HG02970 (cell line): ENCODE data around the gene HPD.

Source experiments
- ATAC-seq: cut with Tn5 transposase; IDR thresholded peaks from one replicate; pipeline ENCODE4 v1.9.1; 2021; ENCODE audit warnings: mild to moderate bottlenecking, moderate library complexity, moderate number of reproducible peaks; ENCODE audit not compliant: unreplicated experiment, low FRiP score

Gene HPD

DNA sequence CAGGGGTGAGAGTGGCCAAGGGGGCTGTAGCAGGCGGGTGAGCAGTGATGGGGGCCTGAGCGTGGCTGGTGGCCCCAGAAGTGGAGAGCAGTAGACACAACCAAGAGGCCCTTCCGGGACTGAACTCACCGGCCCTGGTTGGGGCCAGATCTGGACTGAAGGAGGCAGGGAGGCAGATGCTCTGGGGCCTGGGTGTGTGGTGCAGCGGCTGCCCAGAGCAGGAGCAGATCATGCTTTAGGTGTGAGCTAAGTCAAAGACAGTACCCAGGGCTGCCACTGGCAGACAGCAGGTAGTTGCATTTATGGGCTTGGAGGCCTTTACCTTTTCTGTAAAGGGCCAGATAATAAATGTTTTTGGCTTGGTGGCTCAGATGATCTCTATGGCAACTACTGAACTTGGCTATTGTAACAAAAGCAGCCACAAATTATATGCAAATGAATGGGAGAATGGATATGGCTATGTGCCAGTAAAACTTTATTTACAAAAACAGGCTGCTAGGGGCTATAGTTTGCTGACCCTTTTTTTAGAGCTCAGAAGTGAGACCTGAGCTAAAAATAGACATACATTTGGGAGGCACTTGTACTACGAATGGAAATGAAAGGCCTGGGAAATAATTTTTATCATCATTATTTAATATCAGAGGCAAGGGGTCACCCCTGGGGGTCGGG lies 29.3 kb downstream of the HPD start:
- no peak for ATAC-seq

DNA sequence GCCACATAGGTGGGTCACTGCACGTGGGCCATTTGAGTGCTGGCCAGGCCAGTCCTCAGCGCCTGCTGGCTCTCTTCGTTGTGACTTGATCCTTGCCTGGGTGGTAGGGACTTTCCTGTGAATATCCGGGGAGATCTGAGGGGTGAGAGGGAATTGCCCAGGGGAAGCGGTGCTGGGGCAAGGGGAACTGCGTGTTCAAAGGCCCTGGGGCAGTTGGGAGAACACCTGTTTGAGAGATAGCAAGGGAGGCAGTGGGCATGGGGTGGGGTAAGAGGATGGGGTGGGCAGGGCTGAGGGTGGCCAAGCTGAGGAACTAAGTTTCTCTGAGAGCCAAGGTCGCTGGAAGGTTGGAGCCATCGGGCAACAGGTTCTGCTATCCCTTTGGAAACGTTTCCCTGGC lies 29.8 kb downstream of the HPD start:
- no peak for ATAC-seq

DNA sequence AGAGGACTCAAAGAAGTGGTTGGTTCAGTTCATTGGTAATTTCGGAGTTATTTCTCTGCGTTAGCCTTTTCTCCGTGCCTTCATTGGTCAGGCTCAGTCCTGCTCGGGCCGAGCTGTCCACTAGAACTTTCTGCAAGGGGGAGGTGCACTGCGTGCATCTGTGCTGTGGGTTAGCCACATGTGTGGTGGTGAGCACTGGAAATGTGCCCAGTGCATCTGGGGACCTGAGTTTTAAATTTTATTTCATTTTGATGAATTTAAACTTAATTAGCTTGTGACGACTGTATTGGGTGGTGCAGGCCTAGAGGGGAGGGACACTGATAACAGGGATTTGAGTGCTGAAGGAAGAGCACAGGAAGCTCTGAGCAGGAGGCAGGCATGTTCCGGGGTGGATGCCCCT lies 30.4 kb downstream of the HPD start:
- no peak for ATAC-seq

- ATAC-seq, result no peak
Measured at GRCh38 chr12:121827351-121828099, 31.1 kb downstream of the HPD start.

DNA sequence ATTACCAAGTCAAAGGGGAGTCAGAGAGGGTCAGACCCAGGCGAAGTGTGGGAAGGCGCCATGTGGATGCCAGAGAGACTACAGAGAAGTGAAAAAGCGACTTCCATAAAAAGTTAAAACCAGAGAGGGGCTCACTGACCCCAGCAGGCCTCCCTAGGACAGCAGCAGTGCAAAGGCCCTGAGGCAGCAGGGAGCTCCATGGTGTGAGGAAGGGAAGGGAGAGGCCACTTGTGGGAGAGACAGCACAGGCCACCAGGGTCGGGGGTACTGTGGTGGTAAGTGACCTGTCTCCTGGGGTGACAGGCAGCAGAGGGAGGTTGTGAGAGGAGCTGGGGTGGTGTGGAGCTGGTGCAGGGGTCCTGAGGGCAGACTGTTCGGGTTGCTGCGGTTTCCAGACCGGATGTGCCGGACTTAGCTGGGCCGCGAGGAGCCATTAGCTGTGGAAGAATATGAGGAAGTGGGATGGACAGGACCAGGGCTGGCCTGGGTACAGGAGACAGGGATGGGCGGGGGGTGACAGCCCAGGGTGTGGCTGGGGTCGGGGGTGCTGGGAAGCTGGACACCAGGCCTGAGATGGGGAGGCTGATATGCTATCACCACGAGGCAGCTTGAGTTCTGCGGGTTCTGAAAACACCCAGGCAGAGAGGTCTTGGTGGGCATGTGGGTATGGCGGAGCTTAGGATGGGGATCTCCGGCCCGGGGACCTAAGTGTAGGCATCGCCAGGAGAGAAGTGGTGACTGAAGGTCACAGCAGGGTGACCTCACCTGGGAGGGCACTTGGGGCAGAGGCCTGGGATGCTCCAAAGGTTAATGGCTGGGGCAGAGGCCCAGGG lies 32.1 kb downstream of the HPD start:
- ATAC-seq, result no peak

DNA sequence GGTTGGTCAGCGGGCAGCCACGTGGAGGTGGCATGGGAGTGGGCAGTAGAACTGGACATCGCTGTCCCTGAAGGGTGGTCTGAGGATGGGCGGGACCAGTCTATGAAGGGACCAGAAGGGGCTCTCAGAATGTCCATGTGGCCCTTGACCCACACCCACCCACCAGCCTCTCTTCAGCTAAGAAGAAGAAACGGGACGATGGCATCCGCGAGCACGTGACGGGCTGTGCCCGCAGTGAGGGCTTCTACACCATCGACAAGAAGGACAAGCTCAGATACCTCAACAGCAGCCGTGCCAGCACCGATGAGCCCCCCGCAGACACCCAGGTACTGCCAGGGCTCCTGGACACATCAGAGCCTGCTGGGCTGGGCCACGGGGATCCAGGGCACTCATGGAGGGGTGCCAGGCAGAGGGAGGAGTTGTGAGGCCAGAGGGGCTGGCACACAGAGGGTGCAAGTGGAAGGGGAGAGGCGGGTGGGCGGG lies 33.6 kb downstream of the HPD start:
- no peak for ATAC-seq

DNA sequence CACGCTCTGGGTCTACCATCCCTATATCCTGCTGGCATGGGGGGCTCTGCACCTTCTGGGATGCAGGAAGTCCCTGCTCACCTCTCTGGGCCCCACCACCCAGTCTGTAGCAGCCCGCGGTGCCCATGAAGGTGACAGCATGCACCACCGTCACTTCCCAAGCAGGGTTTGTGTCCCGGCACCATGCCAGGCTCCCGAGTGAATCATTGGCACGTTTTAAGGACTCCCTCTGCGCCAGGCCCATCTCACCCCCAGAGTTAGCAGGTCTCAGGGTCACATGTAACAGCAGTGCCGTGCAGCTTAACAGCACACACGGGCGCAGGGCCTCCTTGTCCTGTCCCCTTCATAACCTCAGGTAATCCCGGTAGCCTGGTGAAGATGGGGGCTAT lies 34.9 kb downstream of the HPD start:
- no peak for ATAC-seq

DNA sequence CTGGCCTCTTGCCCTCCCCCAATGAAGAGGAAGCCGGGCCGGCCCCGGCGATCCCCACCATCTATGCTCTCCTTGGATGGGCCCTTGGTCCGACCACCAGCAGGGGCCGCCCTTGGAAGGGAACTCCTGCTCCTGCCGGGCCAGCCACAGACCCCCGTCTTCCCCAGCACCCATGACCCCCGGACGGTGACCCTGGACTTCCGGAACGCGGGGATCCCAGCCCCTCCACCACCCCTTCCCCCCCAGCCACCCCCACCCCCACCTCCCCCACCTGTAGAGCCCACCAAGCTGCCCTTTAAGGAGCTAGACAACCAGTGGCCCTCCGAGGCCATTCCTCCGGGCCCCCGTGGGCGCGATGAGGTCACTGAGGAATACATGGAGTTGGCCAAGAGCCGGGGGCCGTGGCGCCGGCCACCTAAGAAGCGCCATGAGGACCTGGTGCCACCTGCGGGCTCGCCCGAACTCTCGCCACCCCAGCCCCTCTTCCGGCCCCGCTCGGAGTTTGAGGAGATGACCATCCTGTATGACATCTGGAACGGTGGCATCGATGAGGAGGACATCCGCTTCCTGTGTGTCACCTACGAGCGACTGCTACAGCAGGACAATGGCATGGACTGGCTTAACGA lies 35.4 kb downstream of the HPD start:
- no peak for ATAC-seq

GRCh38 chr12:121822393-121823100 lies 36.1 kb downstream of the HPD start:
- ATAC-seq, result no peak

DNA sequence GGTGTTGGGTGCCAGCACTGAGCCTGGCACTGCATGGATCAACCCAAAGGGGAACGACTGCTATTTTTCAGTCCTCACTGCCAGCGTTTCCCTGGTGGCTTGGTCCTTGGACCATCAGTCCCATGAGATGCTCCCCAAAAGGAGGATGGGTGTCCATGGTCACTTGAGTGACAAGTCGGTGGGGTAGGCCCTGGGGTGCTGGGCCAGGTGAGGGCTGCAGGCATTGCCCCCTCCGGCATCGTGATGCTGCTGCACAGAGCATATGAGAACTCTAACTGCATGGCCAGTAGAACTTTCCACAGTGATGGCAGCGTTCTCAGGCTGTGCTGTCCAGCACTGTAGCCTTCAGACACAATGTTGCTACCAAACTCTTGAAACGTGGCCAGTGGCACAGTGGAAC lies 38.6 kb downstream of the HPD start:
- ATAC-seq, result no peak

DNA sequence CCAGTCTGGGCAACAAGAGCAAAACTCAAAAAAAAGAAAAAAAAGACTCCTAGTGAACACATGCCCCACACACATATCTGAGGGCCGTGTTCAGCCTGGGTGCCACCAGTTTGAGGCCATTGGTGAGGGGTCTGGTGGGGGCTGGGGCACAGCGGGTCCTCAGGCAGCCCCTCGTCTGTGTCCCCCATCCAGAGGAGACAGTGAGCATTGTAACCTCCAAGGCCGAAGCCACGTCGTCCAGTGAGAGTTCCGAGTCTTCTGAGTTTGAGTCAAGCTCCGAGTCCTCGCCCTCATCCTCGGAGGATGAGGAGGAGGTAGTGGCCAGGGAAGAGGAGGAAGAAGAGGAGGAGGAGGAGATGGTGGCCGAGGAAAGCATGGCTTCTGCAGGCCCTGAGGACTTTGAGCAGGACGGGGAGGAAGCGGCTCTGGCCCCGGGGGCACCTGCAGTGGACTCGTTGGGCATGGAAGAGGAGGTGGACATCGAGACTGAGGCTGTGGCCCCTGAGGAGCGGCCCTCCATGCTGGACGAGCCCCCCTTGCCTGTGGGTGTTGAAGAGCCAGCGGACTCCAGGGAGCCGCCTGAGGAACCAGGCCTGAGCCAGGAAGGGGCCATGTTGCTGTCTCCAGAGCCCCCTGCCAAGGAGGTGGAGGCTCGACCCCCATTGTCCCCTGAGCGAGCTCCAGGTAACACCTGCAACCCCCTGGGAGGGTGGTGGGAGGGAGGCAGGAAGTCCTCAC lies 39.3 kb downstream of the HPD start:
- no peak for ATAC-seq

DNA sequence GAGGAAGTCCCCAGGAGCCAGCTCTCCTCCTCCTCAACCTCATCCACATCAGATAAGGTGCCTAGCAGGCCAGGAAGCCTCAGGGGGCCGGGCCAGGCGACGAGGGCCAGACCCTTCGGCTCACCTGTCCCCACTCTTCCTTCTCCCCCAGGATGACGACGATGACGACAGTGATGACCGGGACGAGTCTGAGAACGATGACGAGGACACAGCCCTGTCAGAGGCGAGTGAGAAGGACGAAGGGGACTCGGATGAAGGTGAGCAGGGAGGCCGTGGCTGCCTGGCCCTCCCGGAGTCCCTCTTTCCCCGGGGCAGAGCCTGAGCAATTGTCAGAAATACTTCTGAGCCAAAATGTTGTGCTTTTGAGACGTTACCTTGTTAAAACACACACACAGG lies 41.0 kb downstream of the HPD start:
- no peak for ATAC-seq

DNA sequence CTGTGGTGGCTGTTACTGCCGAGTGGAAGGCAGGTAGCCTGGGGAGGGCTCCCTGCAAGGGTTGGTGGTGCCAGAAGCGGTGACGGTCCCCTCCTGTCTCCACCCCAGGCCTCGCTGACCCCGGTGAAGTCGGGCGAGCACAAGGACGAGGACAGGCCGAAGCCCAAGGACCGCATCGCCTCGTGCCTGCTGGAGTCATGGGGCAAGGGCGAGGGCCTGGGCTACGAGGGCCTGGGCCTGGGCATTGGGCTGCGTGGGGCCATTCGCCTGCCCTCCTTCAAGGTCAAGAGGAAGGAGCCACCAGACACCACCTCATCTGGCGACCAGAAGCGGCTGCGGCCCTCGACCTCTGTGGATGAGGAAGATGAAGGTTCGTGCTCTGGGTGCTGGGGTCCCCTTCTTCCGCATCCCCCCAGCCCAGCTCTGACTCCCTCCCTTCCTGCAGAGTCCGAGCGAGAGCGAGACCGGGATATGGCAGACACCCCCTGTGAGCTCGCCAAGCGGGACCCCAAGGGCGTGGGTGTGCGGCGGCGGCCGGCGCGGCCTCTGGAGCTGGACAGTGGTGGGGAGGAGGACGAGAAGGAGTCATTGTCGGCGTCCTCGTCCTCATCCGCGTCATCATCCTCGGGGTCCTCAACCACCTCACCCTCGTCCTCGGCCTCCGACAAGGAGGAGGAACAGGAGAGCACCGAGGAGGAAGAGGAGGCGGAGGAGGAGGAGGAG lies 41.6 kb downstream of the HPD start:
- no peak for ATAC-seq

DNA sequence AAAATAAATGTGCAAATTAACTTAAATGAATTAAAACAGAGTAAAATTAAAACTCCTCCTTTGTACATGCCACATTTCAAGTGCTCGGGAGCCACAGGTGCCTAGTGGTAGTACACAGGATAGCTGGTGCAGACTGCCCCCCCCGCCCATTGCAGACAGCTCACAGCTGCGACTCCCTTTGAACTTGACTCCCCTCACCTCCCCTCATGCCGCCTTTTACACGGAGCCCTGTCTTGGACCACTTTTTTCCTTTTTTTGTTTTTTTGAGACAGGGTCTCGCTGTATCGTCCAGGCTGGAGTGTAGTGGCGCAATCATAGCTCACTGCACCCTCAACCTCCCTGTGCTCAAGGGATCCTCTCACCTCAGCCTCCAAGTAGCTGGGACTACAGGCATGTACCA lies 43.4 kb downstream of the HPD start:
- ATAC-seq, result no peak

- no peak for ATAC-seq
Measured at GRCh38 chr12:121814429-121815119, 44.1 kb downstream of the HPD start.

DNA sequence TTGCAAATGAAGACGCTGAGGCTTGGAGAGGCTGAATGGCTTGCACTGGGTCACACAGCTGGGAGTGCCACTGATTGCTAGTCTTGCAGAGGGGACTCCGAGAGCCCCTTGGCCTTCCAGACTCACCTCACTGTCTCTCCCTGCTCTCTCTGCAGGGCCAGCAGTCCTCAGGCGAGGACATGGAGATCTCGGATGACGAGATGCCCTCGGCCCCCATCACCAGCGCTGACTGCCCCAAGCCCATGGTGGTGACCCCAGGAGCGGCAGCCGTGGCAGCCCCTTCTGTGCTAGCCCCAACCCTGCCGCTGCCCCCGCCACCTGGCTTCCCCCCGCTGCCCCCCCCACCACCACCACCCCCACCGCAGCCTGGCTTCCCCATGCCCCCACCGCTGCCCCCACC lies 44.7 kb downstream of the HPD start:
- no peak for ATAC-seq

- ATAC-seq, result no peak
Measured at GRCh38 chr12:121812921-121813896, 45.5 kb downstream of the HPD start.
